ENCODE data around the gene NFKBIE. TPM values are rescaled to one million over a fixed set of nuclear protein-coding genes. Genes with fewer than 3 reads are reported as not detected.

NFKBIE gene
- total and polyA plus RNA-seq, 2 of the 13 experiments (the other 11 are each of a cell fraction or from before 2014, with no cell fraction given), result 6.7 to 14.5 TPM

- peak; percentile 75 for TF ChIP-seq ZNF407 (CRISPR knock-in tag; IDR thresholded peaks at IDR 0.05; ENCODE audit: not compliant biosample characterization)
- TF ChIP-seq DMTF1 (CRISPR knock-in tag; IDR thresholded peaks at IDR 0.05), result no peak
- TF ChIP-seq HNF4G (IDR thresholded peaks at IDR 0.05; ENCODE audit: borderline replicate concordance, low read depth, low read length), result no peak
- no peak for TF ChIP-seq HNF4G (CRISPR knock-in tag; IDR thresholded peaks at IDR 0.05; ENCODE audit: borderline replicate concordance, low read depth)
- peak; percentile 91 for TF ChIP-seq NRL (CRISPR knock-in tag; IDR thresholded peaks at IDR 0.05; ENCODE audit: borderline replicate concordance)
- TF ChIP-seq ZNF563 (CRISPR knock-in tag; IDR thresholded peaks at IDR 0.05), result no peak; the same call in 1 of the 2 replicates
- TF ChIP-seq MXD4 (CRISPR knock-in tag; IDR thresholded peaks at IDR 0.05), result peak; percentile 71; the same call in 1 of the 2 replicates
- TF ChIP-seq NFKB2 (CRISPR knock-in tag; IDR thresholded peaks at IDR 0.05; ENCODE audit: borderline replicate concordance), result no peak; the same call in 1 of the 2 replicates
- TF ChIP-seq FOXC1 (CRISPR knock-in tag; IDR thresholded peaks at IDR 0.05; ENCODE audit: borderline replicate concordance), result 0 out of 2 replicates have a peak, but pooled peaks have one; percentile 33
- TF ChIP-seq KLF12 (CRISPR knock-in tag; IDR thresholded peaks at IDR 0.05; ENCODE audit: borderline replicate concordance), result no peak
- TF ChIP-seq KAT7 (CRISPR knock-in tag; IDR thresholded peaks at IDR 0.05; ENCODE audit: borderline replicate concordance), result 0 out of 2 replicates have a peak, but pooled peaks have one; percentile 49
- TF ChIP-seq ZNF547 (CRISPR knock-in tag; IDR thresholded peaks at IDR 0.05), result no peak
- TF ChIP-seq SNAPC2 (CRISPR knock-in tag; IDR thresholded peaks at IDR 0.05), result no peak
- 0 out of 2 replicates have a peak, but pooled peaks have one; percentile 24 for TF ChIP-seq THAP11 (CRISPR knock-in tag; IDR thresholded peaks at IDR 0.05)
- no peak for TF ChIP-seq ZNF232 (CRISPR knock-in tag; IDR thresholded peaks at IDR 0.05; ENCODE audit: borderline replicate concordance)
- no peak for TF ChIP-seq ZNF382 (CRISPR knock-in tag; IDR thresholded peaks at IDR 0.05; ENCODE audit: borderline replicate concordance)
- TF ChIP-seq ZNF564 (CRISPR knock-in tag; IDR thresholded peaks at IDR 0.05), result no peak
- TF ChIP-seq ELF4 (CRISPR knock-in tag; IDR thresholded peaks at IDR 0.05; ENCODE audit: borderline replicate concordance), result no peak
- TF ChIP-seq ARNT2 (CRISPR knock-in tag; IDR thresholded peaks at IDR 0.05; ENCODE audit: low read depth), result no peak
Measured at GRCh38 chr6:44217332-44218143, 47.8 kb downstream of the NFKBIE start (continued).

All from HepG2 (cell line).